Skeletal muscle tissue (tissue), 4 donors: ENCODE measurements around the gene SYT13. TPM values are rescaled to one million over a fixed set of nuclear protein-coding genes. Genes with fewer than 3 reads are reported as not detected.

ENCODE experiments used
- H3K27ac ChIP-seq: one replicate; pipeline ENCODE4 v1.7.0; 2013; ENCODE audit warnings: mild to moderate bottlenecking, low read depth, low read length, inconsistent platforms
- H3K27me3 ChIP-seq, 3 donors: one replicate each; pipeline ENCODE4 v1.7.0; 2013; ENCODE audit warnings: low read length in 3 of 3; ENCODE audit not compliant: control insufficient read depth in 3 of 3, insufficient read depth in 3 of 3
- H3K36me3 ChIP-seq, 3 donors: one replicate each; pipeline ENCODE4 v1.7.0; 2013; ENCODE audit warnings: low read length in 3 of 3; ENCODE audit not compliant: control insufficient read depth in 3 of 3, insufficient read depth in 3 of 3
- H3K4me1 ChIP-seq, 3 donors: one replicate each; pipeline ENCODE4 v1.7.0; 2013; ENCODE audit warnings: low read length in 3 of 3, mild to moderate bottlenecking in 3 of 3; ENCODE audit not compliant: control insufficient read depth in 3 of 3, insufficient read depth in 3 of 3
- H3K4me3 ChIP-seq, 3 donors: one replicate each; pipeline ENCODE4 v1.7.0; 2013; ENCODE audit warnings: low read length in 3 of 3
- H3K9ac ChIP-seq, 3 donors: one replicate each; pipeline ENCODE4 v1.7.0; 2013; ENCODE audit warnings: low read length in 3 of 3, mild to moderate bottlenecking in 3 of 3, moderate library complexity in 2 of 3, low read depth in 1 of 3
- H3K9me3 ChIP-seq, 3 donors: one replicate each; pipeline ENCODE4 v1.7.0; 2013; ENCODE audit warnings: low read length in 3 of 3; ENCODE audit not compliant: control insufficient read depth in 3 of 3
- total RNA-seq: library from RNA; depleted of rRNA; stranded (reverse); fragments of >200 nt; gene quantifications from one replicate; pipeline ENCODE4 v1.2.3, GENCODE V29; 2014
- donor health status: Osteomylitis.

The SYT13 gene
- total RNA-seq, 1 donor from 2014 or later, result 0.52 TPM

- Histone ChIP-seq H3K27me3 (peaks cover 0 to 19% (median 12%) of the 10 kb centered on the region in 3 donors), H3K9ac (no peak overlapping the region), H3K4me3 (no peak overlapping the region), H3K27ac (no peak overlapping the region), H3K36me3 (no peaks in the 10 kb centered on the region), H3K4me1 (no peaks in the 10 kb centered on the region), H3K9me3 (peaks cover 0 to 3% (median 0%) of the 10 kb centered on the region in 3 donors)
These were observed 46.4 kb downstream of the SYT13 start for GRCh38 chr11:45239733-45240132.

- H3K36me3 ChIP-seq, result no peaks in the 10 kb centered on the region
- H3K27ac ChIP-seq, result no peak overlapping the region
- peaks cover 0 to 19% (median 12%) of the 10 kb centered on the region in 3 donors for H3K27me3 ChIP-seq
- no peak overlapping the region for H3K4me3 ChIP-seq
- peaks cover 0 to 3% (median 0%) of the 10 kb centered on the region in 3 donors for H3K9me3 ChIP-seq
- H3K4me1 ChIP-seq, result no peaks in the 10 kb centered on the region
- no peak overlapping the region for H3K9ac ChIP-seq
These were observed 47.4 kb downstream of the SYT13 start for GRCh38 chr11:45238724-45239123.

- Histone ChIP-seq H3K9ac (no peak overlapping the region), H3K27ac (no peak overlapping the region), H3K9me3 (peaks cover 0 to 3% (median 0%) of the 10 kb centered on the region in 3 donors), H3K4me3 (no peak overlapping the region), H3K36me3 (no peaks in the 10 kb centered on the region), H3K27me3 (peaks cover 0 to 19% (median 12%) of the 10 kb centered on the region in 3 donors), H3K4me1 (no peaks in the 10 kb centered on the region)
These were observed 48.3 kb downstream of the SYT13 start for GRCh38 chr11:45237711-45238315.

GRCh38 chr11:45234306-45235006, 51.7 kb downstream of the SYT13 start:
- H3K27ac ChIP-seq, result no peak overlapping the region
- no peak overlapping the region for H3K4me3 ChIP-seq
- no peaks in the 10 kb centered on the region for H3K9me3 ChIP-seq
- H3K9ac ChIP-seq, result no peak overlapping the region
- peaks cover 0 to 19% (median 12%) of the 10 kb centered on the region in 3 donors for H3K27me3 ChIP-seq
- H3K36me3 ChIP-seq, result no peaks in the 10 kb centered on the region
- no peaks in the 10 kb centered on the region for H3K4me1 ChIP-seq

- Histone ChIP-seq H3K9me3 (no peaks in the 10 kb centered on the region), H3K4me1 (no peaks in the 10 kb centered on the region), H3K36me3 (no peaks in the 10 kb centered on the region), H3K27ac (no peak overlapping the region), H3K9ac (no peak overlapping the region), H3K4me3 (no peak overlapping the region), H3K27me3 (peaks cover 0 to 19% (median 12%) of the 10 kb centered on the region in 3 donors)
These were observed 52.4 kb downstream of the SYT13 start for GRCh38 chr11:45233804-45234170.

GRCh38 chr11:45233121-45233803, 52.9 kb downstream of the SYT13 start:
- Histone ChIP-seq H3K9ac (no peak overlapping the region), H3K4me3 (no peak overlapping the region), H3K9me3 (no peaks in the 10 kb centered on the region), H3K27me3 (peaks cover 0 to 17% (median 12%) of the 10 kb centered on the region in 3 donors), H3K36me3 (no peaks in the 10 kb centered on the region), H3K27ac (no peak overlapping the region), H3K4me1 (no peaks in the 10 kb centered on the region)

- Histone ChIP-seq H3K9me3 (no peaks in the 10 kb centered on the region), H3K4me1 (no peaks in the 10 kb centered on the region), H3K27me3 (peaks cover 0 to 10% (median 8%) of the 10 kb centered on the region in 3 donors), H3K27ac (no peak overlapping the region), H3K36me3 (peaks cover 0 to 4% (median 3%) of the 10 kb centered on the region in 3 donors), H3K9ac (no peak overlapping the region), H3K4me3 (no peak overlapping the region)
These were observed 53.6 kb downstream of the SYT13 start for GRCh38 chr11:45232341-45233080.

GRCh38 chr11:45229401-45230020, 56.6 kb downstream of the SYT13 start:
- peaks cover 12 to 22% (median 16%) of the 10 kb centered on the region in 3 donors for H3K36me3 ChIP-seq
- no peak overlapping the region for H3K9ac ChIP-seq
- no peak overlapping the region for H3K4me3 ChIP-seq
- H3K9me3 ChIP-seq, result no peaks in the 10 kb centered on the region
- no peaks in the 10 kb centered on the region for H3K4me1 ChIP-seq
- no peak overlapping the region for H3K27ac ChIP-seq
- no peaks in the 10 kb centered on the region for H3K27me3 ChIP-seq

GRCh38 chr11:45227836-45228235, 58.3 kb downstream of the SYT13 start:
- H3K9me3 ChIP-seq, result no peaks in the 10 kb centered on the region
- H3K27me3 ChIP-seq, result no peaks in the 10 kb centered on the region
- no peak overlapping the region for H3K27ac ChIP-seq
- H3K36me3 ChIP-seq, result peaks cover 16 to 22% (median 16%) of the 10 kb centered on the region in 3 donors
- no peak overlapping the region for H3K4me3 ChIP-seq
- no peaks in the 10 kb centered on the region for H3K4me1 ChIP-seq
- H3K9ac ChIP-seq, result no peak overlapping the region
